HepG2 (cell line): ENCODE measurements around the gene KLF16. TPM values are rescaled to one million over a fixed set of nuclear protein-coding genes. Genes with fewer than 3 reads are reported as not detected.

Experiments used
- ATAC-seq: fragments of 200-7000 bp; cut with Tn5 transposase; 3 replicates; pipeline ENCODE4 v1.9.1; 2020; ENCODE audit warnings: mild to moderate bottlenecking, moderate library complexity
- BruUV-seq: library from RNA; stranded (reverse); fragments of 400-500 nt; replicated peaks from 2 replicates; lab custom pipeline; 2021; lab: Mats Ljungman, UMichigan
- CTCF ChIA-PET: fragments of 300-600 bp; formaldehyde crosslinking; extraction: SDS; loops from one replicate; lab custom pipeline; 2021; ENCODE audit warnings: low total read pairs, inconsistent platforms, low intra/inter-chr PET ratio; lab: Yijun Ruan, JAX
- POLR2A ChIA-PET: fragments of 350-600 bp; sonication (Branson Sonifier 250); formaldehyde crosslinking; loops from one replicate; lab custom pipeline; 2020; ENCODE audit warnings: antibody characterized with exemption, inconsistent platforms; lab: Yijun Ruan, JAX
- DNase-seq: peaks from one replicate; pipeline ENCODE4 v3.0.0-alpha.2; 2015; ENCODE audit warnings: low spot score
- FAIRE-seq: peaks from 3 replicates; lab custom pipeline; 2011; peaks lifted over from hg19 to GRCh38; lab: Jason Lieb, UNC
- H2AFZ ChIP-seq: one replicate; pipeline ENCODE4 v1.6.1; 2011; ENCODE audit warnings: low read length, inconsistent platforms
- H3K27ac ChIP-seq: fragments of 300-600 bp; 3 replicates; pipeline ENCODE4 v1.8.0; 2011; ENCODE audit warnings: mixed run types, mild to moderate bottlenecking, mixed read lengths, low read length, inconsistent platforms; ENCODE audit not compliant: insufficient read depth; ENCODE audit errors: extremely low read length
- H3K27me3 ChIP-seq, 2 experiments: fragments of 200-600 bp in 1 of 2; 2 replicates in 1 of 2; 3 replicates in 1 of 2; pipeline versions ENCODE4 v1.6.0 to v1.8.0; 2011; ENCODE audit warnings: low read length in 2 of 2, mild to moderate bottlenecking in 2 of 2, moderate library complexity in 2 of 2, inconsistent platforms in 1 of 2; ENCODE audit not compliant: insufficient read depth in 2 of 2, control insufficient read depth in 1 of 2
- H3K36me3 ChIP-seq, 2 experiments: fragments of 200-600 bp in 1 of 2; replicated peaks in 1 of 2; 2 replicates in 1 of 2; 3 replicates in 1 of 2; pipeline versions ENCODE4 v1.5.1 to v1.8.0; 2011; ENCODE audit warnings: low read length in 2 of 2, inconsistent platforms in 1 of 2; ENCODE audit not compliant: insufficient read depth in 2 of 2, control insufficient read depth in 1 of 2
- H3K4me1 ChIP-seq: 2 replicates; pipeline ENCODE4 v1.5.1; 2012; ENCODE audit warnings: low read length, inconsistent platforms; ENCODE audit not compliant: insufficient read depth
- H3K4me2 ChIP-seq: 2 replicates; pipeline ENCODE4 v1.6.0; 2011; ENCODE audit warnings: low read depth, low read length, inconsistent platforms
- H3K4me3 ChIP-seq, 3 experiments: fragments of 200-600 bp in 1 of 3; sonication (generic), shearing (Covaris generic) in 1 of 3; replicated peaks in 1 of 3; 2 replicates each; pipeline ENCODE4 v1.5.1; 2011 to 2016; ENCODE audit warnings: low read length in 3 of 3, inconsistent platforms in 2 of 3, low read depth in 2 of 3, mild to moderate bottlenecking in 2 of 3, control low read depth in 1 of 3, mixed read lengths in 1 of 3; ENCODE audit not compliant: insufficient read depth in 1 of 3
- H3K79me2 ChIP-seq: one replicate; pipeline ENCODE4 v1.6.1; 2011; ENCODE audit warnings: low read length, inconsistent platforms; ENCODE audit not compliant: insufficient read depth
- H3K9ac ChIP-seq: 2 replicates; pipeline ENCODE4 v1.6.0; 2011; ENCODE audit warnings: mild to moderate bottlenecking, low read depth, low read length, inconsistent platforms; ENCODE audit not compliant: insufficient read depth
- H3K9me3 ChIP-seq: 2 replicates; pipeline ENCODE4 v1.5.1; 2012; ENCODE audit warnings: mild to moderate bottlenecking, low read length
- H4K20me1 ChIP-seq: 2 replicates; pipeline ENCODE4 v1.6.0; 2011; ENCODE audit warnings: inconsistent platforms, mild to moderate bottlenecking, low read length, moderate library complexity; ENCODE audit not compliant: insufficient read depth
- ERF ChIP-seq: IDR thresholded peaks from 2 replicates; pipeline ENCODE4 v1.6.1; 2018; ENCODE audit warnings: missing biosample characterization, missing genetic modification reagents
- ZMYM4 ChIP-seq: sonication (generic); formaldehyde crosslinking; IDR thresholded peaks from 2 replicates; pipeline ENCODE4 v1.8.1; 2023; ENCODE audit warnings: mild to moderate bottlenecking, missing genetic modification reagents
- ZNF678 ChIP-seq: sonication (generic); formaldehyde crosslinking; IDR thresholded peaks from 2 replicates; pipeline ENCODE4 v1.4.0; 2020; ENCODE audit warnings: mild to moderate bottlenecking, missing genetic modification reagents
- ZSCAN30 ChIP-seq: sonication (generic); formaldehyde crosslinking; IDR thresholded peaks from 2 replicates; pipeline ENCODE4 v1.5.0; 2020; ENCODE audit warnings: mild to moderate bottlenecking, missing genetic modification reagents
- WGBS: methylation state at CpG from one replicate; pipeline ENCODE4 v1.1.6; 2017; ENCODE audit warnings: low lambda C conversion rate; 5-methylcytosine and 5-hydroxymethylcytosine counted together
- in situ Hi-C: cut with HindIII; loops from 2 replicates; pipeline ENCODE4 v1.10.0; 2017; ENCODE audit warnings: low pct_unique_long_range_greater_than_20kb; ENCODE audit not compliant: extremely low pct_ligation_motif_present
- intact Hi-C: fragments of 100-400 bp; cut with micrococcal nuclease; formaldehyde crosslinking; loops from one replicate; pipeline ENCODE4 v1.10.0; 2022; ENCODE audit not compliant: unreplicated experiment
- polyA plus RNA-seq, 8 experiments: library from polyadenylated mRNA; depleted of rRNA in 3 of 8; stranded (reverse) in 7 of 8; unstranded in 1 of 8; fragments of >200 nt; fragmentation: Illumina TruSeq in 4 of 8; extraction: Trizol in 4 of 8; gene quantifications; 2 replicates each; pipeline versions ENCODE4 v1.2.1 to v1.2.3, GENCODE V29; 2011 to 2016; ENCODE audit warnings: low read depth in 4 of 8, missing spikeins in 1 of 8, mixed read lengths in 1 of 8; ENCODE audit not compliant: insufficient read depth in 1 of 8
- total RNA-seq, 5 experiments: library from RNA; depleted of rRNA; stranded (reverse); fragments of >200 nt; fragmentation: Illumina TruSeq; extraction: Trizol; gene quantifications; 2 replicates each; pipeline ENCODE4 v1.2.3, GENCODE V29; 2016; ENCODE audit warnings: low read depth in 1 of 5
- TF ChIP-seq, protein P1 (sequence below): sonication (generic); formaldehyde crosslinking; IDR thresholded peaks from 2 replicates; pipeline ENCODE4 v1.4.0; 2020; ENCODE audit warnings: missing genetic modification reagents, borderline replicate concordance
- TF ChIP-seq, protein P2 (sequence below): IDR thresholded peaks from 2 replicates; pipeline ENCODE4 v1.6.1; 2016; ENCODE audit warnings: low read depth, control low read depth
- TF ChIP-seq, protein P3 (sequence below): sonication (generic); formaldehyde crosslinking; IDR thresholded peaks from 2 replicates; pipeline ENCODE4 v1.4.0; 2020; ENCODE audit warnings: missing genetic modification reagents

KLF16 gene
- total and polyA plus RNA-seq, 2 of the 13 experiments (the other 11 are each of a cell fraction or from before 2014, with no cell fraction given): 3.5 to 6.7 TPM

DNA sequence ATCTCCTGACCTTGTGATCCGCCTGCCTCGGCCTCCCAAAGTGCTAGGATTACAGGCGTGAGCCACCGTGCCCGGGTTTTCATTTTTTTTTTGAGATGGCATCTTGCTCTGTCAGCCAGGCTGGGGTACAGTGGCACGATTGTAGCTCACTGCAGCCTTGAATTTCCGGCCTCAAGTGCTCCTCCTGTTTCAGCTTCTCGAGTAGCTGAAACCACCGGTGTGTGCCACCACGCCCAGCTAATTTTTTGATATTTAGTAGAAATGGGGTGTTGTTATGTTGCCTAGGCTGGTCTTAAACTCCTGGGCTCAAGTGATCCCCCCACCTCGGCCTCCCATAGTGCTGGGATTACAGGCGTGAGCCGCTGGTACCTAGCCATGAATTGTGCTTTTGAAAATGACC is 47.7 kb upstream of the KLF16 start (continued):
- TF ChIP-seq, protein P1, sequence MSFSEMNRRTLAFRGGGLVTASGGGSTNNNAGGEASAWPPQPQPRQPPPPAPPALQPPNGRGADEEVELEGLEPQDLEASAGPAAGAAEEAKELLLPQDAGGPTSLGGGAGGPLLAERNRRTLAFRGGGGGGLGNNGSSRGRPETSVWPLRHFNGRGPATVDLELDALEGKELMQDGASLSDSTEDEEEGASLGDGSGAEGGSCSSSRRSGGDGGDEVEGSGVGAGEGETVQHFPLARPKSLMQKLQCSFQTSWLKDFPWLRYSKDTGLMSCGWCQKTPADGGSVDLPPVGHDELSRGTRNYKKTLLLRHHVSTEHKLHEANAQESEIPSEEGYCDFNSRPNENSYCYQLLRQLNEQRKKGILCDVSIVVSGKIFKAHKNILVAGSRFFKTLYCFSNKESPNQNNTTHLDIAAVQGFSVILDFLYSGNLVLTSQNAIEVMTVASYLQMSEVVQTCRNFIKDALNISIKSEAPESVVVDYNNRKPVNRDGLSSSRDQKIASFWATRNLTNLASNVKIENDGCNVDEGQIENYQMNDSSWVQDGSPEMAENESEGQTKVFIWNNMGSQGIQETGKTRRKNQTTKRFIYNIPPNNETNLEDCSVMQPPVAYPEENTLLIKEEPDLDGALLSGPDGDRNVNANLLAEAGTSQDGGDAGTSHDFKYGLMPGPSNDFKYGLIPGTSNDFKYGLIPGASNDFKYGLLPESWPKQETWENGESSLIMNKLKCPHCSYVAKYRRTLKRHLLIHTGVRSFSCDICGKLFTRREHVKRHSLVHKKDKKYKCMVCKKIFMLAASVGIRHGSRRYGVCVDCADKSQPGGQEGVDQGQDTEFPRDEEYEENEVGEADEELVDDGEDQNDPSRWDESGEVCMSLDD (CRISPR knock-in tag): no peak
- TF ChIP-seq, protein P2, sequence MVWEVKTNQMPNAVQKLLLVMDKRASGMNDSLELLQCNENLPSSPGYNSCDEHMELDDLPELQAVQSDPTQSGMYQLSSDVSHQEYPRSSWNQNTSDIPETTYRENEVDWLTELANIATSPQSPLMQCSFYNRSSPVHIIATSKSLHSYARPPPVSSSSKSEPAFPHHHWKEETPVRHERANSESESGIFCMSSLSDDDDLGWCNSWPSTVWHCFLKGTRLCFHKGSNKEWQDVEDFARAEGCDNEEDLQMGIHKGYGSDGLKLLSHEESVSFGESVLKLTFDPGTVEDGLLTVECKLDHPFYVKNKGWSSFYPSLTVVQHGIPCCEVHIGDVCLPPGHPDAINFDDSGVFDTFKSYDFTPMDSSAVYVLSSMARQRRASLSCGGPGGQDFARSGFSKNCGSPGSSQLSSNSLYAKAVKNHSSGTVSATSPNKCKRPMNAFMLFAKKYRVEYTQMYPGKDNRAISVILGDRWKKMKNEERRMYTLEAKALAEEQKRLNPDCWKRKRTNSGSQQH (CRISPR knock-in tag): no peak
- TF ChIP-seq ZNF678: no peak
- no peak for TF ChIP-seq ZSCAN30 (CRISPR knock-in tag)
- no peak for TF ChIP-seq ZMYM4 (CRISPR knock-in tag)
- TF ChIP-seq, protein P3, sequence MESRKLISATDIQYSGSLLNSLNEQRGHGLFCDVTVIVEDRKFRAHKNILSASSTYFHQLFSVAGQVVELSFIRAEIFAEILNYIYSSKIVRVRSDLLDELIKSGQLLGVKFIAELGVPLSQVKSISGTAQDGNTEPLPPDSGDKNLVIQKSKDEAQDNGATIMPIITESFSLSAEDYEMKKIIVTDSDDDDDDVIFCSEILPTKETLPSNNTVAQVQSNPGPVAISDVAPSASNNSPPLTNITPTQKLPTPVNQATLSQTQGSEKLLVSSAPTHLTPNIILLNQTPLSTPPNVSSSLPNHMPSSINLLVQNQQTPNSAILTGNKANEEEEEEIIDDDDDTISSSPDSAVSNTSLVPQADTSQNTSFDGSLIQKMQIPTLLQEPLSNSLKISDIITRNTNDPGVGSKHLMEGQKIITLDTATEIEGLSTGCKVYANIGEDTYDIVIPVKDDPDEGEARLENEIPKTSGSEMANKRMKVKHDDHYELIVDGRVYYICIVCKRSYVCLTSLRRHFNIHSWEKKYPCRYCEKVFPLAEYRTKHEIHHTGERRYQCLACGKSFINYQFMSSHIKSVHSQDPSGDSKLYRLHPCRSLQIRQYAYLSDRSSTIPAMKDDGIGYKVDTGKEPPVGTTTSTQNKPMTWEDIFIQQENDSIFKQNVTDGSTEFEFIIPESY (CRISPR knock-in tag): no peak
- TF ChIP-seq, all 625 proteins: peak for 0

DNA sequence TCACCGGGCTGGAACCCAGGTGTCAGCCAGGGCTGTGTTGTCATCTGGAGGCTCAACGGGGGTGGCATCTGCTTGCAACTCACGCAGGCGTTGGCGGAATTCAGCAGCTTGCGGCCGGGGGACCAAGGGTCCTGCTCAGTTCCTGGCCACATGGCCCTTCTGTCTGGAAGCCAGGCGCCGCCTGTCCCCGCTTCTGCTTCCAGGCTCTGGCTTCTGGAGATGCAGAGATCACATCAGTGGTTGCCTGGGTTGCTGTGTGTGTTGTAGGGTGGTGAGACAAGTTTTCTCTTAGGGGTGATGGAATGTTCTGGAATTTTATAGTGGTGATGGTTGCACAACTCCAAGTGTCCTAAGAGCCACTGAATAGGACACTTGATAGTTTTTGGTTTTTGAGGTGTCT is 46.8 kb upstream of the KLF16 start:
- FAIRE-seq (no peak), DNase-seq (no peak), ATAC-seq (no peak)
- peaks cover 56% of the 10 kb centered on the region for H3K79me2 ChIP-seq
- peaks cover 40% of the 10 kb centered on the region for H3K4me1 ChIP-seq
- in situ Hi-C loops: no loop called here
- intact Hi-C loops: no loop called here
- TF ChIP-seq, protein P3 (CRISPR knock-in tag): peak; percentile 74; the same call in 1 of the 2 replicates
- no peak for TF ChIP-seq ERF
- no TSS peak for BruUV-seq
- H3K4me2 ChIP-seq: no peak overlapping the region
- H3K27me3 ChIP-seq: no peaks in the 10 kb centered on the region; a peak in 1 of 5 replicates
- no peak overlapping the region for H3K9ac ChIP-seq
- H3K36me3 ChIP-seq: peaks cover 5 to 17% of the 10 kb centered on the region in 2 experiments; a peak in 3 of 5 replicates
- H2AFZ ChIP-seq: no peak overlapping the region
- H4K20me1 ChIP-seq: peaks cover 6% of the 10 kb centered on the region; the same call in 1 of the 2 replicates
- CTCF ChIA-PET: no interaction called here
- no peak overlapping the region for H3K4me3 ChIP-seq
- H3K27ac ChIP-seq: no peak overlapping the region
- no peaks in the 10 kb centered on the region for H3K9me3 ChIP-seq
- WGBS: 96% methylated on average over 8 of the region's 10 CpGs
- POLR2A ChIA-PET: no interaction called here
